HepG2 (cell line): ENCODE measurements around the gene TEKTIP1. TPM values are rescaled to one million over a fixed set of nuclear protein-coding genes. Genes with fewer than 3 reads are reported as not detected.

Experiments used
- ATAC-seq: fragments of 200-7000 bp; cut with Tn5 transposase; 3 replicates; pipeline ENCODE4 v1.9.1; 2020; ENCODE audit warnings: mild to moderate bottlenecking, moderate library complexity
- BruUV-seq: library from RNA; stranded (reverse); fragments of 400-500 nt; replicated peaks from 2 replicates; lab custom pipeline; 2021; lab: Mats Ljungman, UMichigan
- CTCF ChIA-PET: fragments of 300-600 bp; formaldehyde crosslinking; extraction: SDS; loops from one replicate; lab custom pipeline; 2021; ENCODE audit warnings: low total read pairs, inconsistent platforms, low intra/inter-chr PET ratio; lab: Yijun Ruan, JAX
- POLR2A ChIA-PET: fragments of 350-600 bp; sonication (Branson Sonifier 250); formaldehyde crosslinking; loops from one replicate; lab custom pipeline; 2020; ENCODE audit warnings: antibody characterized with exemption, inconsistent platforms; lab: Yijun Ruan, JAX
- DNase-seq: peaks from one replicate; pipeline ENCODE4 v3.0.0-alpha.2; 2015; ENCODE audit warnings: low spot score
- FAIRE-seq: peaks from 3 replicates; lab custom pipeline; 2011; peaks lifted over from hg19 to GRCh38; lab: Jason Lieb, UNC
- H2AFZ ChIP-seq: one replicate; pipeline ENCODE4 v1.6.1; 2011; ENCODE audit warnings: low read length, inconsistent platforms
- H3K27ac ChIP-seq: fragments of 300-600 bp; 3 replicates; pipeline ENCODE4 v1.8.0; 2011; ENCODE audit warnings: mixed run types, mild to moderate bottlenecking, mixed read lengths, low read length, inconsistent platforms; ENCODE audit not compliant: insufficient read depth; ENCODE audit errors: extremely low read length
- H3K27me3 ChIP-seq, 2 experiments: fragments of 200-600 bp in 1 of 2; 2 replicates in 1 of 2; 3 replicates in 1 of 2; pipeline versions ENCODE4 v1.6.0 to v1.8.0; 2011; ENCODE audit warnings: low read length in 2 of 2, mild to moderate bottlenecking in 2 of 2, moderate library complexity in 2 of 2, inconsistent platforms in 1 of 2; ENCODE audit not compliant: insufficient read depth in 2 of 2, control insufficient read depth in 1 of 2
- H3K36me3 ChIP-seq, 2 experiments: fragments of 200-600 bp in 1 of 2; replicated peaks in 1 of 2; 2 replicates in 1 of 2; 3 replicates in 1 of 2; pipeline versions ENCODE4 v1.5.1 to v1.8.0; 2011; ENCODE audit warnings: low read length in 2 of 2, inconsistent platforms in 1 of 2; ENCODE audit not compliant: insufficient read depth in 2 of 2, control insufficient read depth in 1 of 2
- H3K4me1 ChIP-seq: 2 replicates; pipeline ENCODE4 v1.5.1; 2012; ENCODE audit warnings: low read length, inconsistent platforms; ENCODE audit not compliant: insufficient read depth
- H3K4me2 ChIP-seq: 2 replicates; pipeline ENCODE4 v1.6.0; 2011; ENCODE audit warnings: low read depth, low read length, inconsistent platforms
- H3K4me3 ChIP-seq, 3 experiments: fragments of 200-600 bp in 1 of 3; sonication (generic), shearing (Covaris generic) in 1 of 3; replicated peaks in 1 of 3; 2 replicates each; pipeline ENCODE4 v1.5.1; 2011 to 2016; ENCODE audit warnings: low read length in 3 of 3, inconsistent platforms in 2 of 3, low read depth in 2 of 3, mild to moderate bottlenecking in 2 of 3, control low read depth in 1 of 3, mixed read lengths in 1 of 3; ENCODE audit not compliant: insufficient read depth in 1 of 3
- H3K79me2 ChIP-seq: one replicate; pipeline ENCODE4 v1.6.1; 2011; ENCODE audit warnings: low read length, inconsistent platforms; ENCODE audit not compliant: insufficient read depth
- H3K9ac ChIP-seq: 2 replicates; pipeline ENCODE4 v1.6.0; 2011; ENCODE audit warnings: mild to moderate bottlenecking, low read depth, low read length, inconsistent platforms; ENCODE audit not compliant: insufficient read depth
- H3K9me3 ChIP-seq: 2 replicates; pipeline ENCODE4 v1.5.1; 2012; ENCODE audit warnings: mild to moderate bottlenecking, low read length
- H4K20me1 ChIP-seq: 2 replicates; pipeline ENCODE4 v1.6.0; 2011; ENCODE audit warnings: inconsistent platforms, mild to moderate bottlenecking, low read length, moderate library complexity; ENCODE audit not compliant: insufficient read depth
- AGO2 ChIP-seq: fragments of 200-400 bp; formaldehyde crosslinking; optimal IDR thresholded peaks from 2 replicates; pipeline ENCODE3; 2017; ENCODE audit warnings: mild to moderate bottlenecking, low read depth, low read length, moderate library complexity
- AKAP8 ChIP-seq: sonication (generic); formaldehyde crosslinking; IDR thresholded peaks from 2 replicates; pipeline ENCODE4 v1.5.1; 2020; ENCODE audit warnings: mild to moderate bottlenecking, missing genetic modification reagents
- CHD4 ChIP-seq: fragments of 200-600 bp; sonication (generic); IDR thresholded peaks from 2 replicates; pipeline ENCODE4 v1.7.0; 2017; ENCODE audit warnings: mild to moderate bottlenecking, low read length, borderline replicate concordance
- PAWR ChIP-seq: sonication (generic); formaldehyde crosslinking; IDR thresholded peaks from 2 replicates; pipeline ENCODE4 v1.4.0; 2020; ENCODE audit warnings: missing genetic modification reagents, mild to moderate bottlenecking, borderline replicate concordance
- ZNF768 ChIP-seq: sonication (generic); formaldehyde crosslinking; IDR thresholded peaks from 2 replicates; pipeline ENCODE4 v1.4.0; 2020; ENCODE audit warnings: missing genetic modification reagents
- ZNF777 ChIP-seq: sonication (generic); formaldehyde crosslinking; IDR thresholded peaks from 2 replicates; pipeline ENCODE4 v1.4.0; 2020; ENCODE audit warnings: missing genetic modification reagents
- WGBS: methylation state at CpG from one replicate; pipeline ENCODE4 v1.1.6; 2017; ENCODE audit warnings: low lambda C conversion rate; 5-methylcytosine and 5-hydroxymethylcytosine counted together
- in situ Hi-C: cut with HindIII; loops from 2 replicates; pipeline ENCODE4 v1.10.0; 2017; ENCODE audit warnings: low pct_unique_long_range_greater_than_20kb; ENCODE audit not compliant: extremely low pct_ligation_motif_present
- intact Hi-C: fragments of 100-400 bp; cut with micrococcal nuclease; formaldehyde crosslinking; loops from one replicate; pipeline ENCODE4 v1.10.0; 2022; ENCODE audit not compliant: unreplicated experiment
- polyA plus RNA-seq, 8 experiments: library from polyadenylated mRNA; depleted of rRNA in 3 of 8; stranded (reverse) in 7 of 8; unstranded in 1 of 8; fragments of >200 nt; fragmentation: Illumina TruSeq in 4 of 8; extraction: Trizol in 4 of 8; gene quantifications; 2 replicates each; pipeline versions ENCODE4 v1.2.1 to v1.2.3, GENCODE V29; 2011 to 2016; ENCODE audit warnings: low read depth in 4 of 8, missing spikeins in 1 of 8, mixed read lengths in 1 of 8; ENCODE audit not compliant: insufficient read depth in 1 of 8
- total RNA-seq, 5 experiments: library from RNA; depleted of rRNA; stranded (reverse); fragments of >200 nt; fragmentation: Illumina TruSeq; extraction: Trizol; gene quantifications; 2 replicates each; pipeline ENCODE4 v1.2.3, GENCODE V29; 2016; ENCODE audit warnings: low read depth in 1 of 5
- TF ChIP-seq, protein P1 (sequence below): sonication (generic); formaldehyde crosslinking; IDR thresholded peaks from 2 replicates; pipeline ENCODE4 v1.9.0; 2021; ENCODE audit warnings: missing genetic modification reagents, mild to moderate bottlenecking, borderline replicate concordance

TEKTIP1 gene
- total and polyA plus RNA-seq, 2 of the 13 experiments (the other 11 are each of a cell fraction or from before 2014, with no cell fraction given) = not detected

DNA sequence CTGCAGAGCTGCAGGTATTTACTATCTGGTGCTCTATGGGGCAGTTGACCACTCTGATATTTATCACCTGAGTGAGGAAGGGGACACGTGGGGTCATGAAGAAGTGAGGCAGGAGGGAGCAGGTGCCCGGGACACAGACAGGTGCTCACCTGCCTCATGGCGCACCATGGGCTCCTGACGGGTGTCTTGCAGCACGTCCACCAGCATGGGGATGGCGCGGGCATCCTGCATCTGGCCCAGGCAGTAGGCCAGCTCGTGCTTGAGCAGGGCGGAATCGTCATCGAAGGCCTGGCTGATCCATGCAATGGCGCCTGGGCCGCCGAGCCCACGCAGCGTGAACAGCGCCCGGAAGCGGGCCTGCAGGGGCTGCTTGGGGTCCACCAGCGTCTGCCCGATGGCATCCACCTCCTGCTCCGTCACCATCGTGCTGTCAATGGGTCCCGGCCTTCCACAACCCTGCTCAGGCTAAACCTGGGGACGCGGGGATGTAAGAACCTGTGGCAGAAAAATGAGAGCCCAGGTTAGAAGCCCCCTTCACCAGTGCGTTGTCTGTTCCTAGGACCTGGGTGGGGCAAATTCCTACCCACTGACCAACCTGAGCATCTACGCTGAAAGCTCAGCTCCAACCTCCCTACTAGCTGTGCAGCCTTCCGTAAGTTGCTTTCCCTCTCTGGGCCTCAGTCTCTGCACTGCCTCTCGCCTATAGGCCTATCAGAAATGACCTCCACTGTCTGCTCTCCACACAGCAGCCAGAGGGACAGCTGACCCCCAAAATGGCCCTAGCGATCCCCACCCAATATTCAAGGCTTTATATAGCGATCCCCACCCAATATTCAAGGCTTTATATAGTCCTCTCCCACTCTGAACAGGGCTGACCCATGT, 42.3 kb upstream of the TEKTIP1 start:
- in situ Hi-C loops = no loop called here
- H3K27ac ChIP-seq = no peak overlapping the region
- no peak overlapping the region for H2AFZ ChIP-seq
- no peaks in the 10 kb centered on the region for H3K9me3 ChIP-seq
- no peaks in the 10 kb centered on the region for H4K20me1 ChIP-seq
- H3K27me3 ChIP-seq = no peaks in the 10 kb centered on the region; a peak in 2 of 5 replicates
- peaks cover 9 to 48% of the 10 kb centered on the region in 2 experiments; a peak in 4 of 5 replicates for H3K36me3 ChIP-seq
- TF ChIP-seq, protein P1, sequence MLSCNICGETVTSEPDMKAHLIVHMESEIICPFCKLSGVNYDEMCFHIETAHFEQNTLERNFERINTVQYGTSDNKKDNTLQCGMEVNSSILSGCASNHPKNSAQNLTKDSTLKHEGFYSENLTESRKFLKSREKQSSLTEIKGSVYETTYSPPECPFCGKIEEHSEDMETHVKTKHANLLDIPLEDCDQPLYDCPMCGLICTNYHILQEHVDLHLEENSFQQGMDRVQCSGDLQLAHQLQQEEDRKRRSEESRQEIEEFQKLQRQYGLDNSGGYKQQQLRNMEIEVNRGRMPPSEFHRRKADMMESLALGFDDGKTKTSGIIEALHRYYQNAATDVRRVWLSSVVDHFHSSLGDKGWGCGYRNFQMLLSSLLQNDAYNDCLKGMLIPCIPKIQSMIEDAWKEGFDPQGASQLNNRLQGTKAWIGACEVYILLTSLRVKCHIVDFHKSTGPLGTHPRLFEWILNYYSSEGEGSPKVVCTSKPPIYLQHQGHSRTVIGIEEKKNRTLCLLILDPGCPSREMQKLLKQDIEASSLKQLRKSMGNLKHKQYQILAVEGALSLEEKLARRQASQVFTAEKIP (CRISPR knock-in tag) = no peak
- peak; percentile 37 for TF ChIP-seq AGO2
- TF ChIP-seq AKAP8 = no peak
- TF ChIP-seq ZNF777 (CRISPR knock-in tag) = no peak
- no peak for TF ChIP-seq CHD4
- no peak for TF ChIP-seq PAWR (CRISPR knock-in tag)
- peak; percentile 92 for TF ChIP-seq ZNF768
- TF ChIP-seq, all 625 proteins: peak for 2
- CTCF ChIA-PET = no interaction called here
- no peak for FAIRE-seq
- DNase-seq = no peak
- Histone ChIP-seq H3K4me1 (peaks cover 33% of the 10 kb centered on the region), H3K4me2 (no peak overlapping the region), H3K9ac (no peak overlapping the region), H3K4me3 (no peak overlapping the region), H3K79me2 (peaks cover 27% of the 10 kb centered on the region)
- no peak for ATAC-seq
- WGBS = 97% methylated on average over 30 of the region's 32 CpGs
- POLR2A ChIA-PET = no interaction called here
- BruUV-seq = no TSS peak
- intact Hi-C loops = no loop called here
